K562 (cell line): ENCODE data around the gene ISG20L2. TPM values are rescaled to one million over a fixed set of nuclear protein-coding genes. Genes with fewer than 3 reads are reported as not detected.

Experiments used
- BRD4 ChIP-seq: fragments of 200-600 bp; sonication (generic); IDR thresholded peaks from 2 replicates; pipeline ENCODE4 v1.6.1; 2017; ENCODE audit warnings: inconsistent platforms
- EHMT2 ChIP-seq: fragments of 450-650 bp; IDR thresholded peaks from 2 replicates; pipeline ENCODE4 v1.6.1; 2018; ENCODE audit warnings: antibody characterized with exemption
- FOXA3 ChIP-seq, 2 experiments: fragments of 450-650 bp in 1 of 2; sonication (generic) in 1 of 2; formaldehyde crosslinking; IDR thresholded peaks in 1 of 2; conservative IDR thresholded peaks in 1 of 2; 2 replicates each; pipeline versions ENCODE4 v1.4.0 to v1.8.0; 2020 to 2022; ENCODE audit warnings: mild to moderate bottlenecking in 2 of 2, missing genetic modification reagents in 1 of 2
- FOXM1 ChIP-seq, 2 experiments: fragments of 450-650 bp in 1 of 2; sonication (generic) in 1 of 2; formaldehyde crosslinking in 1 of 2; IDR thresholded peaks; 2 replicates each; pipeline versions ENCODE4 v1.6.1 to v1.9.0; 2017 to 2022; ENCODE audit warnings: low read depth in 2 of 2, mild to moderate bottlenecking in 2 of 2, missing genetic modification reagents in 1 of 2, moderate library complexity in 1 of 2
- KLF6 ChIP-seq: fragments of 250-450 bp; sonication (Bioruptor Pico); IDR thresholded peaks from 2 replicates; pipeline ENCODE4 v1.4.0; 2020; ENCODE audit warnings: mild to moderate bottlenecking, moderate library complexity, borderline replicate concordance
- MTA1 ChIP-seq: fragments of 450-650 bp; IDR thresholded peaks from 2 replicates; pipeline ENCODE4 v1.6.1; 2017; ENCODE audit warnings: borderline replicate concordance
- SAFB2 ChIP-seq: fragments of 200-400 bp; formaldehyde crosslinking; IDR thresholded peaks from 2 replicates; pipeline ENCODE4 v1.6.1; 2018; ENCODE audit warnings: borderline replicate concordance, low read length, low read depth, moderate library complexity; ENCODE audit not compliant: severe bottlenecking
- TEAD1 ChIP-seq, 2 experiments: fragments of 450-650 bp in 1 of 2; sonication (generic) in 1 of 2; formaldehyde crosslinking; IDR thresholded peaks; 2 replicates each; pipeline versions ENCODE4 v1.4.0 to v1.8.0; 2020 to 2022; ENCODE audit warnings: mild to moderate bottlenecking in 2 of 2, missing genetic modification reagents in 1 of 2
- U2AF2 ChIP-seq: fragments of 200-400 bp; formaldehyde crosslinking; optimal IDR thresholded peaks from 2 replicates; pipeline ENCODE3; 2017; ENCODE audit warnings: low read depth, mild to moderate bottlenecking, low read length
- ZFP30 ChIP-seq: fragments of 250-450 bp; sonication (Bioruptor Pico); IDR thresholded peaks from 2 replicates; pipeline ENCODE4 v1.8.0; 2022; ENCODE audit warnings: moderate library complexity, mild to moderate bottlenecking, inconsistent platforms, borderline replicate concordance
- polyA plus RNA-seq, 8 experiments: library from polyadenylated mRNA; depleted of rRNA in 4 of 8; stranded (reverse) in 5 of 8; unstranded in 3 of 8; fragments of >200 nt; fragmentation: Nextera tagmentation in 2 of 8; fragmentation: Illumina TruSeq in 1 of 8; extraction: Ambion mirVana in 2 of 8; extraction: Trizol in 1 of 8; gene quantifications; 2 replicates each; pipeline versions ENCODE4 v1.2.1 to v1.2.3, GENCODE V29; 2011 to 2014; ENCODE audit warnings: inconsistent platforms in 1 of 8, missing spikeins in 1 of 8
- total RNA-seq, 7 experiments: library from RNA; depleted of rRNA in 6 of 7; stranded (reverse); fragments of >200 nt in 6 of 7; fragmentation: Illumina TruSeq in 2 of 7; extraction: Trizol in 2 of 7; gene quantifications; 2 replicates each; pipeline versions ENCODE4 v1.2.1 to v1.2.3, GENCODE V29; 2011 to 2021; ENCODE audit warnings: low replicate concordance in 1 of 7
- TF ChIP-seq, protein P1 (sequence below): fragments of 450-650 bp; IDR thresholded peaks from 2 replicates; pipeline ENCODE4 v1.6.1; 2016; ENCODE audit warnings: antibody characterized with exemption
- TF ChIP-seq, protein P2 (sequence below): fragments of 250-450 bp; sonication (Bioruptor Pico); IDR thresholded peaks from 2 replicates; pipeline ENCODE4 v1.4.0; 2020; ENCODE audit warnings: mild to moderate bottlenecking, moderate library complexity, borderline replicate concordance
- TF ChIP-seq, protein P3 (sequence below): sonication (generic); formaldehyde crosslinking; IDR thresholded peaks from 2 replicates; pipeline ENCODE4 v1.8.0; 2022; ENCODE audit warnings: missing genetic modification reagents, mild to moderate bottlenecking, borderline replicate concordance
- TF ChIP-seq, protein P4 (sequence below), 2 experiments: fragments of 450-650 bp; conservative IDR thresholded peaks; 2 replicates each; pipeline ENCODE4 v1.6.1; 2017; ENCODE audit warnings: mild to moderate bottlenecking in 2 of 2, moderate library complexity in 2 of 2

ISG20L2 gene
- total and polyA plus RNA-seq, 9 of the 15 experiments (the other 6 are each of a cell fraction or from before 2014, with no cell fraction given), result 21.3 to 130 (median 50.3) TPM

DNA sequence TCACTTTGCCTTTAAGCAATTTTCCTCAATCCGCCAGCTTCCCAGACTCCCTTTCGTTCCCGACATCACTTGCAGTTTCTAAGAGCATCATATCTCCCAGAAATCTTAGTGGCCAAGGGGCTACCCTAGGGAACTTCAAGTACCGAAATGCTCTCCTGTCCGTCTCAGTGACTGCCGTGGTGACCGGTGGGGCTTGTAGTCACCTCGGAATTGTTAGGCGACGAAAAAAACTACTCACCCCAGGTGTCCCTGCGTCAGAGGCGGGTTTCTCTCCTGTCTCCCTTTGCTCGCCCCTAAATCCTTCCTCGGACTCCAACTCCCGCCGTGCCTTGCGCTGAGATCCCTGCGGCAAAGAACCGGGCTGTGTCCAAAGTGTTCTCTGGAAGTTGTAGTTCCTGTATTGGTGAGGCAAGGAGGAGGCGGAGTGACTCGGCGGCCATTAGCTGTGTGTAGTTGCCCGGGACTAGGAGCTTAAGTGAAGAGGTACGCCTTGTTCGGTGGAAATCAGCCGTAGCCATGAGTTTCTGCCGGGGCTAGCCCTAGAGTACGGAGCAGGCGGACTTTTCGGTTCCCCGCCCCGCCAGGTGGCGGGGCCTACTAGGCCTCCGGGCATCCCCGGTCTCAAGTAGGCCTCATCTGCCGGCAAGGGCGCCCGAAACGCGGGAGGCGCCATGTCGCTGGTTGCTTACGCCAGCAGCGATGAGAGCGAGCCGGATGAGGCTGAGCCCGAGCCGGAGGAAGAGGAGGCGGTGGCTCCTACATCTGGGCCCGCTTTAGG is 38.7 kb upstream of the ISG20L2 start, which contains the start of gene PRCC (continued):
- TF ChIP-seq, protein P1, sequence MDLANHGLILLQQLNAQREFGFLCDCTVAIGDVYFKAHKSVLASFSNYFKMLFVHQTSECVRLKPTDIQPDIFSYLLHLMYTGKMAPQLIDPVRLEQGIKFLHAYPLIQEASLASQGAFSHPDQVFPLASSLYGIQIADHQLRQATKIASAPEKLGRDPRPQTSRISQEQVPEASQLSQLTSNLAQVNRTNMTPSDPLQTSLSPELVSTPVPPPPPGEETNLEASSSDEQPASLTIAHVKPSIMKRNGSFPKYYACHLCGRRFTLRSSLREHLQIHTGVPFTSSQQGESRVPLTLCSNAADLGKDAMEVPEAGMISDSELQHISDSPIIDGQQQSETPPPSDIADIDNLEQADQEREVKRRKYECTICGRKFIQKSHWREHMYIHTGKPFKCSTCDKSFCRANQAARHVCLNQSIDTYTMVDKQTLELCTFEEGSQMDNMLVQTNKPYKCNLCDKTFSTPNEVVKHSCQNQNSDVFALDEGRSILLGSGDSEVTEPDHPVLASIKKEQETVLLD, result no peak
- TF ChIP-seq SAFB2 (no peak), MTA1 (peak; percentile 92), KLF6 (CRISPR knock-in tag) (peak; percentile 67; the same call in 1 of the 2 replicates), TEAD1 (CRISPR knock-in tag; IDR thresholded peaks at IDR 0.05) (peak; percentile 59 to 64; a peak in 3 of 4 replicates), U2AF2 (no peak), FOXM1 (IDR thresholded peaks at IDR 0.05; ENCODE audit: low read depth) (no peak; the same call in 1 of the 2 replicates), FOXM1 (CRISPR knock-in tag; IDR thresholded peaks at IDR 0.05; ENCODE audit: low read depth) (peak; percentile 31; the same call in 1 of the 2 replicates), EHMT2 (no peak), BRD4 (peak; percentile 99), ZFP30 (CRISPR knock-in tag) (no peak), FOXA3 (CRISPR knock-in tag; conservative IDR thresholded peaks at IDR 0.05 in 1 of 2, IDR thresholded peaks at IDR 0.05 in 1 of 2) (no peak; a peak in 1 of 4 replicates)
- TF ChIP-seq, protein P2, sequence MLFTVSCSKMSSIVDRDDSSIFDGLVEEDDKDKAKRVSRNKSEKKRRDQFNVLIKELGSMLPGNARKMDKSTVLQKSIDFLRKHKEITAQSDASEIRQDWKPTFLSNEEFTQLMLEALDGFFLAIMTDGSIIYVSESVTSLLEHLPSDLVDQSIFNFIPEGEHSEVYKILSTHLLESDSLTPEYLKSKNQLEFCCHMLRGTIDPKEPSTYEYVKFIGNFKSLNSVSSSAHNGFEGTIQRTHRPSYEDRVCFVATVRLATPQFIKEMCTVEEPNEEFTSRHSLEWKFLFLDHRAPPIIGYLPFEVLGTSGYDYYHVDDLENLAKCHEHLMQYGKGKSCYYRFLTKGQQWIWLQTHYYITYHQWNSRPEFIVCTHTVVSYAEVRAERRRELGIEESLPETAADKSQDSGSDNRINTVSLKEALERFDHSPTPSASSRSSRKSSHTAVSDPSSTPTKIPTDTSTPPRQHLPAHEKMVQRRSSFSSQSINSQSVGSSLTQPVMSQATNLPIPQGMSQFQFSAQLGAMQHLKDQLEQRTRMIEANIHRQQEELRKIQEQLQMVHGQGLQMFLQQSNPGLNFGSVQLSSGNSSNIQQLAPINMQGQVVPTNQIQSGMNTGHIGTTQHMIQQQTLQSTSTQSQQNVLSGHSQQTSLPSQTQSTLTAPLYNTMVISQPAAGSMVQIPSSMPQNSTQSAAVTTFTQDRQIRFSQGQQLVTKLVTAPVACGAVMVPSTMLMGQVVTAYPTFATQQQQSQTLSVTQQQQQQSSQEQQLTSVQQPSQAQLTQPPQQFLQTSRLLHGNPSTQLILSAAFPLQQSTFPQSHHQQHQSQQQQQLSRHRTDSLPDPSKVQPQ (CRISPR knock-in tag), result no peak
- TF ChIP-seq, protein P3, sequence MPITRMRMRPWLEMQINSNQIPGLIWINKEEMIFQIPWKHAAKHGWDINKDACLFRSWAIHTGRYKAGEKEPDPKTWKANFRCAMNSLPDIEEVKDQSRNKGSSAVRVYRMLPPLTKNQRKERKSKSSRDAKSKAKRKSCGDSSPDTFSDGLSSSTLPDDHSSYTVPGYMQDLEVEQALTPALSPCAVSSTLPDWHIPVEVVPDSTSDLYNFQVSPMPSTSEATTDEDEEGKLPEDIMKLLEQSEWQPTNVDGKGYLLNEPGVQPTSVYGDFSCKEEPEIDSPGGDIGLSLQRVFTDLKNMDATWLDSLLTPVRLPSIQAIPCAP (CRISPR knock-in tag), result peak; percentile 80; the same call in 1 of the 2 replicates
- TF ChIP-seq, protein P4, sequence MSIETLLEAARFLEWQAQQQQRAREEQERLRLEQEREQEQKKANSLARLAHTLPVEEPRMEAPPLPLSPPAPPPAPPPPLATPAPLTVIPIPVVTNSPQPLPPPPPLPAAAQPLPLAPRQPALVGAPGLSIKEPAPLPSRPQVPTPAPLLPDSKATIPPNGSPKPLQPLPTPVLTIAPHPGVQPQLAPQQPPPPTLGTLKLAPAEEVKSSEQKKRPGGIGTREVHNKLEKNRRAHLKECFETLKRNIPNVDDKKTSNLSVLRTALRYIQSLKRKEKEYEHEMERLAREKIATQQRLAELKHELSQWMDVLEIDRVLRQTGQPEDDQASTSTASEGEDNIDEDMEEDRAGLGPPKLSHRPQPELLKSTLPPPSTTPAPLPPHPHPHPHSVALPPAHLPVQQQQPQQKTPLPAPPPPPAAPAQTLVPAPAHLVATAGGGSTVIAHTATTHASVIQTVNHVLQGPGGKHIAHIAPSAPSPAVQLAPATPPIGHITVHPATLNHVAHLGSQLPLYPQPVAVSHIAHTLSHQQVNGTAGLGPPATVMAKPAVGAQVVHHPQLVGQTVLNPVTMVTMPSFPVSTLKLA (conservative IDR thresholded peaks at IDR 0.05), result peak; percentile 45 to 80; a peak in 3 of 4 replicates
